ENCODE data around the gene HDAC1. TPM values are rescaled to one million over a fixed set of nuclear protein-coding genes. Genes with fewer than 3 reads are reported as not detected.

The HDAC1 gene
- polyA plus RNA-seq, 3 donors: 73.8 to 95.0 (median 88.7) TPM

- peaks cover 9 to 34% of the 10 kb centered on the region in 2 donors for H3K36me3 ChIP-seq (replicated peaks in 1 of 2; ENCODE audit: control insufficient read depth in 1 of 2, insufficient read depth in 2 of 2, low read length in 2 of 2)
- no peak for DNase-seq
- H3K9ac ChIP-seq (ENCODE audit: insufficient read depth, low read length, poor library complexity, severe bottlenecking): no peak overlapping the region
- H3K4me3 ChIP-seq (replicated peaks in 1 of 3; ENCODE audit: low read depth in 2 of 3, low read length in 3 of 3): no peak overlapping the region
- Mint-ChIP-seq H3K9me3 (peaks cover 0 to 2% (median 0%) of the 10 kb centered on the region in 7 donors), H3K27me3 (ENCODE audit: low read depth in 3 of 3) (no peaks in the 10 kb centered on the region), H3K4me3 (no peak overlapping the region), H3K36me3 (peaks cover 24 to 35% of the 10 kb centered on the region in 2 donors), H3K27ac (peak overlapping the region in 3 of 7 donors; percentile 12 to 63 (median 20)), H3K4me1 (peaks cover 10% of the 10 kb centered on the region)
- no peak overlapping the region for H2AFZ ChIP-seq (ENCODE audit: insufficient read depth, low read depth, low read length, poor library complexity, severe bottlenecking)
- H4K20me1 ChIP-seq (ENCODE audit: insufficient read depth, low read length): peaks cover 76% of the 10 kb centered on the region
- H3K27ac ChIP-seq (ENCODE audit: low read depth in 1 of 2, low read length in 2 of 2): no peak overlapping the region
- 100% methylated on average over 1 of the region's 2 CpGs for WGBS (ENCODE audit: insufficient coverage)
- no peak overlapping the region for H3K4me2 ChIP-seq (replicated peaks; ENCODE audit: extremely low read depth, low read length, poor library complexity, severe bottlenecking)
- intact Hi-C loops (cut with micrococcal nuclease): no loop called here
- no peaks in the 10 kb centered on the region for H3K4me1 ChIP-seq (ENCODE audit: control insufficient read depth in 1 of 2, insufficient read depth in 2 of 2, low read length in 2 of 2)
- H3K79me2 ChIP-seq (ENCODE audit: insufficient read depth, low read length): peaks cover 59% of the 10 kb centered on the region
- H3K9me3 ChIP-seq (replicated peaks in 1 of 2; ENCODE audit: control insufficient read depth in 1 of 2, insufficient read depth in 1 of 2, low read length in 2 of 2): no peaks in the 10 kb centered on the region
- TF ChIP-seq CTCF (IDR thresholded peaks at IDR 0.05): no peak
- H3K27me3 ChIP-seq (ENCODE audit: control insufficient read depth in 2 of 2, insufficient read depth in 2 of 2, low read length in 2 of 2): no peaks in the 10 kb centered on the region
These were observed 20.0 kb downstream of the HDAC1 start for GRCh38 chr1:32311709-32312393.

GRCh38 chr1:32316903-32317277 is 25.0 kb downstream of the HDAC1 start:
- intact Hi-C loops (cut with micrococcal nuclease): no loop called here
- Histone ChIP-seq H3K4me1 (ENCODE audit: control insufficient read depth in 1 of 2, insufficient read depth in 2 of 2, low read length in 2 of 2) (no peaks in the 10 kb centered on the region), H3K36me3 (replicated peaks in 1 of 2; ENCODE audit: control insufficient read depth in 1 of 2, insufficient read depth in 2 of 2, low read length in 2 of 2) (peaks cover 43 to 55% of the 10 kb centered on the region in 2 donors), H3K9me3 (replicated peaks in 1 of 2; ENCODE audit: control insufficient read depth in 1 of 2, insufficient read depth in 1 of 2, low read length in 2 of 2) (no peaks in the 10 kb centered on the region), H3K9ac (ENCODE audit: insufficient read depth, low read length, poor library complexity, severe bottlenecking) (no peak overlapping the region), H2AFZ (ENCODE audit: insufficient read depth, low read depth, low read length, poor library complexity, severe bottlenecking) (no peak overlapping the region), H3K27ac (ENCODE audit: low read depth in 1 of 2, low read length in 2 of 2) (no peak overlapping the region), H3K4me2 (replicated peaks; ENCODE audit: extremely low read depth, low read length, poor library complexity, severe bottlenecking) (no peak overlapping the region), H3K79me2 (ENCODE audit: insufficient read depth, low read length) (peaks cover 17% of the 10 kb centered on the region), H4K20me1 (ENCODE audit: insufficient read depth, low read length) (peaks cover 40% of the 10 kb centered on the region), H3K4me3 (replicated peaks in 1 of 3; ENCODE audit: low read depth in 2 of 3, low read length in 3 of 3) (no peak overlapping the region), H3K27me3 (ENCODE audit: control insufficient read depth in 2 of 2, insufficient read depth in 2 of 2, low read length in 2 of 2) (no peaks in the 10 kb centered on the region)
- WGBS (ENCODE audit: insufficient coverage): no CpG with 5 or more reads among the region's 3 CpGs
- DNase-seq: no peak
- peaks cover 35 to 59% of the 10 kb centered on the region in 2 donors for H3K36me3 Mint-ChIP-seq
- TF ChIP-seq CTCF (IDR thresholded peaks at IDR 0.05): no peak
- peaks cover 5% of the 10 kb centered on the region for H3K4me1 Mint-ChIP-seq
- peak overlapping the region in 2 of 7 donors; percentile 37 to 57 for H3K27ac Mint-ChIP-seq
- H3K27me3 Mint-ChIP-seq (ENCODE audit: low read depth in 3 of 3): no peaks in the 10 kb centered on the region
- H3K9me3 Mint-ChIP-seq: peaks cover 0 to 1% (median 0%) of the 10 kb centered on the region in 7 donors
- no peak overlapping the region for H3K4me3 Mint-ChIP-seq

Data from CD14-positive monocyte (primary cell).